WTC11 (cell line): ENCODE results near the gene D2HGDH. TPM values are rescaled to one million over a fixed set of nuclear protein-coding genes. Genes with fewer than 3 reads are reported as not detected.

Source experiments
- ATAC-seq: fragments of 200-7000 bp; cut with Tn5 transposase; 2 replicates; pipeline ENCODE4 v1.10.0; 2021; ENCODE audit warnings: mild to moderate bottlenecking, moderate library complexity
- CTCF ChIA-PET: fragments of 300-600 bp; sonication (Branson Sonifier 250); formaldehyde crosslinking; loops from one replicate; lab custom pipeline; 2021; ENCODE audit warnings: antibody characterized with exemption; lab: Charles Lee
- POLR2A ChIA-PET: fragments of 350-600 bp; sonication (Branson Sonifier 250); formaldehyde crosslinking; loops from one replicate; lab custom pipeline; 2021; ENCODE audit warnings: antibody characterized with exemption; lab: Charles Lee
- DNase-seq: peaks from one replicate; pipeline ENCODE4 v3.0.0; 2021; ENCODE audit warnings: low spot score
- H3K27ac Mint-ChIP-seq: 2 replicates; pipeline ENCODE4 v1.8.0; 2021; ENCODE audit warnings: mixed read lengths
- H3K27me3 Mint-ChIP-seq: 2 replicates; pipeline ENCODE4 v1.8.0; 2021; ENCODE audit warnings: low read depth, mild to moderate bottlenecking, moderate library complexity, mixed read lengths
- H3K36me3 Mint-ChIP-seq: 2 replicates; pipeline ENCODE4 v1.8.0; 2021; ENCODE audit warnings: mixed read lengths
- H3K4me1 Mint-ChIP-seq: 2 replicates; pipeline ENCODE4 v1.8.0; 2022; ENCODE audit warnings: mixed read lengths
- H3K4me3 Mint-ChIP-seq: 2 replicates; pipeline ENCODE4 v1.8.0; 2021; ENCODE audit warnings: mild to moderate bottlenecking, moderate library complexity, mixed read lengths
- H3K9me3 Mint-ChIP-seq: 2 replicates; pipeline ENCODE4 v1.8.0; 2021; ENCODE audit warnings: mixed read lengths
- ATF1 ChIP-seq: sonication (generic); formaldehyde crosslinking; IDR thresholded peaks from 2 replicates; pipeline ENCODE4 v1.8.1; 2023; ENCODE audit warnings: mild to moderate bottlenecking, moderate library complexity, missing genetic modification reagents
- ATF6 ChIP-seq: sonication (generic); formaldehyde crosslinking; IDR thresholded peaks from 2 replicates; pipeline ENCODE4 v1.8.1; 2023; ENCODE audit warnings: mild to moderate bottlenecking, missing genetic modification reagents
- EMX1 ChIP-seq: fragments of 250-450 bp; sonication (Bioruptor Pico); IDR thresholded peaks from 2 replicates; pipeline ENCODE4 v1.8.0; 2021; ENCODE audit warnings: mild to moderate bottlenecking
- ETV6 ChIP-seq: sonication (generic); formaldehyde crosslinking; IDR thresholded peaks from 2 replicates; pipeline ENCODE4 v1.8.1; 2022; ENCODE audit warnings: mild to moderate bottlenecking, missing genetic modification reagents
- FOXK1 ChIP-seq: sonication (generic); formaldehyde crosslinking; IDR thresholded peaks from 2 replicates; pipeline ENCODE4 v1.8.0; 2022; ENCODE audit warnings: mild to moderate bottlenecking, moderate library complexity, missing genetic modification reagents
- FOXP4 ChIP-seq: sonication (generic); formaldehyde crosslinking; IDR thresholded peaks from 2 replicates; pipeline ENCODE4 v1.8.0; 2022; ENCODE audit warnings: mild to moderate bottlenecking, missing genetic modification reagents
- MXD4 ChIP-seq: fragments of 250-450 bp; sonication (Bioruptor Pico); IDR thresholded peaks from 2 replicates; pipeline ENCODE4 v1.8.0; 2021; ENCODE audit warnings: mild to moderate bottlenecking, moderate library complexity, borderline replicate concordance
- MYBL2 ChIP-seq: sonication (generic); formaldehyde crosslinking; IDR thresholded peaks from 2 replicates; pipeline ENCODE4 v1.8.1; 2023; ENCODE audit warnings: mild to moderate bottlenecking, moderate library complexity, missing genetic modification reagents
- NFATC4 ChIP-seq: fragments of 250-450 bp; sonication (Bioruptor Pico); IDR thresholded peaks from 2 replicates; pipeline ENCODE4 v1.9.0; 2021; ENCODE audit warnings: mild to moderate bottlenecking
- NFE2L1 ChIP-seq: sonication (generic); formaldehyde crosslinking; IDR thresholded peaks from 2 replicates; pipeline ENCODE4 v1.8.1; 2023; ENCODE audit warnings: missing genetic modification reagents
- SMAD4 ChIP-seq: sonication (generic); formaldehyde crosslinking; IDR thresholded peaks from 2 replicates; pipeline ENCODE4 v1.8.0; 2022; ENCODE audit warnings: mild to moderate bottlenecking, missing genetic modification reagents
- ZNF263 ChIP-seq: sonication (generic); formaldehyde crosslinking; IDR thresholded peaks from 2 replicates; pipeline ENCODE4 v1.8.1; 2022; ENCODE audit warnings: low read depth, mild to moderate bottlenecking, moderate library complexity, missing genetic modification reagents
- total RNA-seq: library from RNA; stranded (reverse); gene quantifications from 3 replicates; pipeline ENCODE4 v1.2.3, GENCODE V29; 2021
- TF ChIP-seq, protein P1 (sequence below): sonication (generic); formaldehyde crosslinking; IDR thresholded peaks from 2 replicates; pipeline ENCODE4 v1.8.0; 2023; ENCODE audit warnings: mild to moderate bottlenecking, missing genetic modification reagents
- TF ChIP-seq, protein P2 (sequence below): sonication (generic); formaldehyde crosslinking; conservative IDR thresholded peaks from 2 replicates; pipeline ENCODE4 v1.8.1; 2023; ENCODE audit warnings: mild to moderate bottlenecking, low read depth, missing genetic modification reagents, moderate library complexity
- TF ChIP-seq, protein P3 (sequence below): sonication (generic); formaldehyde crosslinking; IDR thresholded peaks from 2 replicates; pipeline ENCODE4 v1.8.0; 2022; ENCODE audit warnings: mild to moderate bottlenecking, missing genetic modification reagents
- TF ChIP-seq, protein P4 (sequence below): fragments of 250-450 bp; sonication (Bioruptor Pico); conservative IDR thresholded peaks from 2 replicates; pipeline ENCODE4 v1.9.0; 2021; ENCODE audit warnings: mild to moderate bottlenecking

D2HGDH gene
- total RNA-seq, 1 experiment from 2014 or later: 22.7 TPM

DNA sequence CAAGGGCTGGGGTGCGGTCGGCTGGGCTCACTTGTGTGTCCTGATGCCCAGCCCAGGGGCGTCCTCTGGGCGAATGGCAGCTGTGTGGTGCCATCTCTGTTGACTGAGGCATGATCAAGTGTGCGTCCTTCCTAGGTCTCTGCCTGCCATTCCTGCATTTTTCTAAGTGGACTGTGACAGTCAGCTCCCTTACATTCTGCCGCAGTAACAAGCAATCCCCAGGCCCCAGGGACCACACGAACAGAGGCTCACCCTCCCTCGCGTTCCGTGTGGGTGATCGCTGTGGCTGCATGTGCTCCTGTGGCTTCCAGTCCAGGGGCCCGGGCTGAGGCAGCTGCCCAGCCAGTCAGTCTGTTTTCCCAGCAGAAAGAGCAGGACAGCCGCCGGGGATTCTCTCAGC is 17.8 kb downstream of the D2HGDH start:
- no peak overlapping the region for H3K4me3 Mint-ChIP-seq

More for the DNA sequence above, 17.8 kb downstream of the D2HGDH start:
- DNase-seq (no peak), ATAC-seq (no peak)
- H3K36me3 Mint-ChIP-seq: peaks cover 9% of the 10 kb centered on the region; the same call in 1 of the 2 replicates
- H3K4me1 Mint-ChIP-seq: no peaks in the 10 kb centered on the region
- H3K27ac Mint-ChIP-seq: no peak overlapping the region
- ChIA-PET POLR2A (no interaction called here), CTCF (no interaction called here)
- TF ChIP-seq NFATC4 (CRISPR knock-in tag) (no peak), EMX1 (CRISPR knock-in tag) (no peak), FOXK1 (no peak), ATF1 (CRISPR knock-in tag) (no peak), ATF6 (CRISPR knock-in tag) (no peak), ETV6 (no peak), NFE2L1 (CRISPR knock-in tag) (no peak), ZNF263 (CRISPR knock-in tag) (no peak), FOXP4 (CRISPR knock-in tag) (no peak), MYBL2 (CRISPR knock-in tag) (no peak), MXD4 (CRISPR knock-in tag) (no peak), SMAD4 (CRISPR knock-in tag) (no peak)
- TF ChIP-seq, protein P1, sequence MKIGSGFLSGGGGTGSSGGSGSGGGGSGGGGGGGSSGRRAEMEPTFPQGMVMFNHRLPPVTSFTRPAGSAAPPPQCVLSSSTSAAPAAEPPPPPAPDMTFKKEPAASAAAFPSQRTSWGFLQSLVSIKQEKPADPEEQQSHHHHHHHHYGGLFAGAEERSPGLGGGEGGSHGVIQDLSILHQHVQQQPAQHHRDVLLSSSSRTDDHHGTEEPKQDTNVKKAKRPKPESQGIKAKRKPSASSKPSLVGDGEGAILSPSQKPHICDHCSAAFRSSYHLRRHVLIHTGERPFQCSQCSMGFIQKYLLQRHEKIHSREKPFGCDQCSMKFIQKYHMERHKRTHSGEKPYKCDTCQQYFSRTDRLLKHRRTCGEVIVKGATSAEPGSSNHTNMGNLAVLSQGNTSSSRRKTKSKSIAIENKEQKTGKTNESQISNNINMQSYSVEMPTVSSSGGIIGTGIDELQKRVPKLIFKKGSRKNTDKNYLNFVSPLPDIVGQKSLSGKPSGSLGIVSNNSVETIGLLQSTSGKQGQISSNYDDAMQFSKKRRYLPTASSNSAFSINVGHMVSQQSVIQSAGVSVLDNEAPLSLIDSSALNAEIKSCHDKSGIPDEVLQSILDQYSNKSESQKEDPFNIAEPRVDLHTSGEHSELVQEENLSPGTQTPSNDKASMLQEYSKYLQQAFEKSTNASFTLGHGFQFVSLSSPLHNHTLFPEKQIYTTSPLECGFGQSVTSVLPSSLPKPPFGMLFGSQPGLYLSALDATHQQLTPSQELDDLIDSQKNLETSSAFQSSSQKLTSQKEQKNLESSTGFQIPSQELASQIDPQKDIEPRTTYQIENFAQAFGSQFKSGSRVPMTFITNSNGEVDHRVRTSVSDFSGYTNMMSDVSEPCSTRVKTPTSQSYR (CRISPR knock-in tag): no peak
- TF ChIP-seq, protein P2, sequence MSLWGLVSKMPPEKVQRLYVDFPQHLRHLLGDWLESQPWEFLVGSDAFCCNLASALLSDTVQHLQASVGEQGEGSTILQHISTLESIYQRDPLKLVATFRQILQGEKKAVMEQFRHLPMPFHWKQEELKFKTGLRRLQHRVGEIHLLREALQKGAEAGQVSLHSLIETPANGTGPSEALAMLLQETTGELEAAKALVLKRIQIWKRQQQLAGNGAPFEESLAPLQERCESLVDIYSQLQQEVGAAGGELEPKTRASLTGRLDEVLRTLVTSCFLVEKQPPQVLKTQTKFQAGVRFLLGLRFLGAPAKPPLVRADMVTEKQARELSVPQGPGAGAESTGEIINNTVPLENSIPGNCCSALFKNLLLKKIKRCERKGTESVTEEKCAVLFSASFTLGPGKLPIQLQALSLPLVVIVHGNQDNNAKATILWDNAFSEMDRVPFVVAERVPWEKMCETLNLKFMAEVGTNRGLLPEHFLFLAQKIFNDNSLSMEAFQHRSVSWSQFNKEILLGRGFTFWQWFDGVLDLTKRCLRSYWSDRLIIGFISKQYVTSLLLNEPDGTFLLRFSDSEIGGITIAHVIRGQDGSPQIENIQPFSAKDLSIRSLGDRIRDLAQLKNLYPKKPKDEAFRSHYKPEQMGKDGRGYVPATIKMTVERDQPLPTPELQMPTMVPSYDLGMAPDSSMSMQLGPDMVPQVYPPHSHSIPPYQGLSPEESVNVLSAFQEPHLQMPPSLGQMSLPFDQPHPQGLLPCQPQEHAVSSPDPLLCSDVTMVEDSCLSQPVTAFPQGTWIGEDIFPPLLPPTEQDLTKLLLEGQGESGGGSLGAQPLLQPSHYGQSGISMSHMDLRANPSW (CRISPR knock-in tag): no peak
- TF ChIP-seq, protein P3, sequence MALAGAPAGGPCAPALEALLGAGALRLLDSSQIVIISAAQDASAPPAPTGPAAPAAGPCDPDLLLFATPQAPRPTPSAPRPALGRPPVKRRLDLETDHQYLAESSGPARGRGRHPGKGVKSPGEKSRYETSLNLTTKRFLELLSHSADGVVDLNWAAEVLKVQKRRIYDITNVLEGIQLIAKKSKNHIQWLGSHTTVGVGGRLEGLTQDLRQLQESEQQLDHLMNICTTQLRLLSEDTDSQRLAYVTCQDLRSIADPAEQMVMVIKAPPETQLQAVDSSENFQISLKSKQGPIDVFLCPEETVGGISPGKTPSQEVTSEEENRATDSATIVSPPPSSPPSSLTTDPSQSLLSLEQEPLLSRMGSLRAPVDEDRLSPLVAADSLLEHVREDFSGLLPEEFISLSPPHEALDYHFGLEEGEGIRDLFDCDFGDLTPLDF (CRISPR knock-in tag): no peak
- TF ChIP-seq, protein P4, sequence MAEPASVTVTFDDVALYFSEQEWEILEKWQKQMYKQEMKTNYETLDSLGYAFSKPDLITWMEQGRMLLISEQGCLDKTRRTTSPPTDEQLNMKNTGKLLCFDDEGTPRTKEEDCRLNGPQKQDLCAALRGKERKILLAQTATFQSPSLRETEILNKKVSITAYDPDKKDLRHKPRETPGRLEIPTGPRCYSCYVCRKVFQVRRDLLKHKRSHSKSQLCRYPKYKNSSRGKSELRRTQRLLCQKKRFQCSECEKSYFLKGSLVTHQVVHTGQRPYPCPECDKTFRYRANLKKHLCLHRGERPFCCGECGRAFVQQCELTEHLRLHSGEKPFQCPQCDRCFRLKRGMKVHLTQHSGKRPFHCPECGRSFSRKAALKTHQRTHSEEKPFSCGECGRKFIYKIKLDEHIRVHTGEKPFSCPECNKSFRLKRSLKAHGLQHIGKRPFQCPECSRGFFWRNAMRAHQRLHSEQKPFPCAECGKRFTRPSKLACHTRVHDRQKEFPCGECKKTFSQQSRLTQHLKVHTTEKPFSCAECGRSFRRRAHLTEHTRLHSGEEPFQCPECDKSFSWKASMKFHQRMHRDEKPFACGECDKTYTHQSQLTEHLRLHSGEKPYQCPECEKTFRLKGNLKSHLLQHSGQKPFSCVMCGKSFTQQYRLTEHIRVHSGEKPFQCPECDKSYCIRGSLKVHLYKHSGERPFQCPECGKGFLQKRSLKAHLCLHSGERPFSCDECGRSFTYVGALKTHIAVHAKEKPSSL (CRISPR knock-in tag): no peak
- H3K9me3 Mint-ChIP-seq: no peaks in the 10 kb centered on the region
- no peaks in the 10 kb centered on the region for H3K27me3 Mint-ChIP-seq
